HEK293 (cell line): Measurements from ENCODE around the gene KCTD19.

ENCODE experiments used
- CTCF ChIA-PET: fragments of 350-600 bp; formaldehyde crosslinking; extraction: SDS; loops from one replicate; lab custom pipeline; 2021; ENCODE audit warnings: antibody characterized with exemption; lab: Yijun Ruan, JAX
- POLR2A ChIA-PET: fragments of 300-600 bp; formaldehyde crosslinking; extraction: SDS; loops from one replicate; lab custom pipeline; 2020; ENCODE audit warnings: antibody characterized with exemption, inconsistent platforms; lab: Yijun Ruan, JAX
- H3K27ac ChIP-seq: fragments of 200-500 bp; sonication (Bioruptor generic); 2 replicates; pipeline ENCODE4 v1.5.1; 2014; ENCODE audit warnings: low read depth, low read length, control low read depth, inconsistent platforms; ENCODE audit errors: extremely low read depth
- H3K36me3 ChIP-seq, 2 experiments: fragments of 200-500 bp in 1 of 2; sonication (Bioruptor generic) in 1 of 2; 1 replicate in 1 of 2; 2 replicates in 1 of 2; pipeline ENCODE4 v1.5.1; 2014 to 2017; ENCODE audit warnings: inconsistent platforms in 2 of 2, low read length in 2 of 2; ENCODE audit not compliant: control insufficient read depth in 2 of 2, insufficient read depth in 1 of 2
- H3K4me1 ChIP-seq: fragments of 200-500 bp; sonication (Bioruptor generic); 2 replicates; pipeline ENCODE4 v1.5.1; 2014; ENCODE audit warnings: mild to moderate bottlenecking, low read length, inconsistent platforms; ENCODE audit not compliant: control insufficient read depth, insufficient read depth
- H3K4me3 ChIP-seq: 2 replicates; pipeline ENCODE4 v1.5.1; 2011; ENCODE audit warnings: low read depth, mild to moderate bottlenecking, control low read depth, low read length, moderate library complexity
- H3K9me3 ChIP-seq: fragments of 200-500 bp; sonication (Bioruptor generic); 2 replicates; pipeline ENCODE4 v1.5.1; 2014; ENCODE audit warnings: low read depth, low read length, inconsistent platforms; ENCODE audit not compliant: control insufficient read depth, insufficient read depth
- BCL11A ChIP-seq: fragments of 450-650 bp; formaldehyde crosslinking; IDR thresholded peaks from 2 replicates; pipeline ENCODE4 v1.5.1; 2016; ENCODE audit warnings: low read depth, missing biosample characterization, missing genetic modification characterization
- BCL11B ChIP-seq: fragments of 450-650 bp; formaldehyde crosslinking; IDR thresholded peaks from 2 replicates; pipeline ENCODE4 v1.5.1; 2016; ENCODE audit warnings: low read depth, missing biosample characterization, missing genetic modification characterization
- ELK4 ChIP-seq: IDR thresholded peaks from 2 replicates; pipeline ENCODE4 v1.6.1; 2011; ENCODE audit warnings: mild to moderate bottlenecking, low read depth, low read length, borderline replicate concordance
- GFI1B ChIP-seq: fragments of 450-650 bp; formaldehyde crosslinking; IDR thresholded peaks from 2 replicates; pipeline ENCODE4 v1.5.1; 2016; ENCODE audit warnings: missing biosample characterization, missing genetic modification characterization
- KLF1 ChIP-seq: fragments of 450-650 bp; formaldehyde crosslinking; IDR thresholded peaks from 2 replicates; pipeline ENCODE4 v1.5.1; 2016; ENCODE audit warnings: missing biosample characterization, missing genetic modification characterization
- KLF8 ChIP-seq: fragments of 450-650 bp; formaldehyde crosslinking; IDR thresholded peaks from 2 replicates; pipeline ENCODE4 v1.5.1; 2016; ENCODE audit warnings: missing biosample characterization, missing genetic modification characterization
- MEIS1 ChIP-seq: sonication (generic); formaldehyde crosslinking; IDR thresholded peaks from 2 replicates; pipeline ENCODE4 v1.8.1; 2022; ENCODE audit warnings: missing genetic modification reagents, mild to moderate bottlenecking, borderline replicate concordance
- PRDM10 ChIP-seq: fragments of 450-650 bp; formaldehyde crosslinking; IDR thresholded peaks from 2 replicates; pipeline ENCODE4 v1.5.1; 2016; ENCODE audit warnings: missing biosample characterization, missing genetic modification characterization
- SP3 ChIP-seq: fragments of 450-650 bp; formaldehyde crosslinking; IDR thresholded peaks from 2 replicates; pipeline ENCODE4 v1.5.1; 2016; ENCODE audit warnings: missing biosample characterization, missing genetic modification characterization
- WT1 ChIP-seq: fragments of 450-650 bp; formaldehyde crosslinking; IDR thresholded peaks from 2 replicates; pipeline ENCODE4 v1.5.1; 2016; ENCODE audit warnings: missing biosample characterization, missing genetic modification characterization
- YY2 ChIP-seq: fragments of 450-650 bp; formaldehyde crosslinking; IDR thresholded peaks from 2 replicates; pipeline ENCODE4 v1.5.1; 2016; ENCODE audit warnings: missing biosample characterization, missing genetic modification characterization
- ZBTB21 ChIP-seq: fragments of 450-650 bp; formaldehyde crosslinking; IDR thresholded peaks from 2 replicates; pipeline ENCODE4 v1.5.1; 2017; ENCODE audit warnings: missing biosample characterization, missing genetic modification characterization
- ZIC2 ChIP-seq: fragments of 450-650 bp; formaldehyde crosslinking; IDR thresholded peaks from 2 replicates; pipeline ENCODE4 v1.5.1; 2016; ENCODE audit warnings: missing biosample characterization, missing genetic modification characterization
- ZNF10 ChIP-seq: fragments of 450-650 bp; formaldehyde crosslinking; IDR thresholded peaks from 2 replicates; pipeline ENCODE4 v1.5.1; 2017; ENCODE audit warnings: missing biosample characterization, missing genetic modification characterization
- ZNF23 ChIP-seq: fragments of 450-650 bp; formaldehyde crosslinking; IDR thresholded peaks from 2 replicates; pipeline ENCODE4 v1.5.1; 2016; ENCODE audit warnings: missing biosample characterization, missing genetic modification characterization, borderline replicate concordance
- ZNF302 ChIP-seq: fragments of 450-650 bp; formaldehyde crosslinking; IDR thresholded peaks from 2 replicates; pipeline ENCODE4 v1.5.1; 2016; ENCODE audit warnings: missing biosample characterization, missing genetic modification characterization, low read depth
- ZNF324 ChIP-seq: fragments of 450-650 bp; formaldehyde crosslinking; IDR thresholded peaks from 2 replicates; pipeline ENCODE4 v1.5.1; 2016; ENCODE audit warnings: missing biosample characterization, missing genetic modification characterization
- ZNF48 ChIP-seq: fragments of 450-650 bp; formaldehyde crosslinking; IDR thresholded peaks from 2 replicates; pipeline ENCODE4 v1.5.1; 2016; ENCODE audit warnings: missing biosample characterization, missing genetic modification characterization
- ZNF548 ChIP-seq: fragments of 450-650 bp; formaldehyde crosslinking; IDR thresholded peaks from 2 replicates; pipeline ENCODE4 v1.5.1; 2016; ENCODE audit warnings: missing biosample characterization, missing genetic modification characterization
- ZNF596 ChIP-seq: fragments of 450-650 bp; IDR thresholded peaks from 2 replicates; pipeline ENCODE4 v1.5.0; 2018; ENCODE audit warnings: missing biosample characterization, mild to moderate bottlenecking, missing genetic modification characterization, moderate library complexity
- ZNF624 ChIP-seq: fragments of 450-650 bp; formaldehyde crosslinking; IDR thresholded peaks from 2 replicates; pipeline ENCODE4 v1.5.1; 2017; ENCODE audit warnings: missing biosample characterization, missing genetic modification characterization
- ZNF629 ChIP-seq: fragments of 450-650 bp; formaldehyde crosslinking; IDR thresholded peaks from 2 replicates; pipeline ENCODE4 v1.5.1; 2017; ENCODE audit warnings: missing biosample characterization, missing genetic modification characterization
- ZNF639 ChIP-seq: fragments of 450-650 bp; formaldehyde crosslinking; IDR thresholded peaks from 2 replicates; pipeline ENCODE4 v1.5.1; 2016; ENCODE audit warnings: missing biosample characterization, missing genetic modification characterization
- ZNF692 ChIP-seq: fragments of 450-650 bp; formaldehyde crosslinking; IDR thresholded peaks from 2 replicates; pipeline ENCODE4 v1.5.1; 2016; ENCODE audit warnings: missing biosample characterization, missing genetic modification characterization
- ZNF777 ChIP-seq: fragments of 450-650 bp; formaldehyde crosslinking; IDR thresholded peaks from 2 replicates; pipeline ENCODE4 v1.5.1; 2017; ENCODE audit warnings: missing biosample characterization, missing genetic modification characterization, borderline replicate concordance
- ZNF830 ChIP-seq: fragments of 450-650 bp; IDR thresholded peaks from 2 replicates; pipeline ENCODE4 v1.5.0; 2018; ENCODE audit warnings: missing biosample characterization, missing genetic modification characterization, low read depth, mild to moderate bottlenecking, moderate library complexity

KCTD19 gene

GRCh38 chr16:67246756-67247191 is 79.8 kb downstream of the KCTD19 start:
- no peaks in the 10 kb centered on the region for H3K9me3 ChIP-seq
- peaks cover 9% of the 10 kb centered on the region for H3K4me1 ChIP-seq
- H3K27ac ChIP-seq = peak overlapping the region; percentile 75; the same call in 1 of the 2 replicates
- peaks cover 0 to 7% of the 10 kb centered on the region in 2 experiments; a peak in 1 of 3 replicates for H3K36me3 ChIP-seq
- peak overlapping the region; percentile 69 for H3K4me3 ChIP-seq
- TF ChIP-seq ELK4 = no peak
- TF ChIP-seq ZNF777 = peak; percentile 71; the same call in 1 of the 2 replicates
- 0 out of 2 replicates have a peak, but pooled peaks have one; percentile 9 for TF ChIP-seq ZNF10 (tag by site-specific recombination)
- no peak for TF ChIP-seq MEIS1 (CRISPR knock-in tag)
- peak; percentile 92; the same call in 1 of the 2 replicates for TF ChIP-seq BCL11A (tag by site-specific recombination)
- TF ChIP-seq YY2 (tag by site-specific recombination) = peak; percentile 57; the same call in 1 of the 2 replicates
- ChIA-PET CTCF (interaction anchor here (0.6 to 2.3 kb wide), 10 partner anchors 12 to 216 kb away, joined by 3 to 7 read pairs (median 4); partner anchors contain the start of genes KCTD19, LRRC36, TMEM208 and TPPP3), POLR2A (interaction anchor here (0.6 to 7.4 kb wide), 11 partner anchors 10 to 286 kb away, joined by 3 to 109 read pairs (median 4); partner anchors contain the start of genes ATP6V0D1, EXOC3L1, LRRC36 and TMEM208)

GRCh38 chr16:67246081-67246755 is 80.3 kb downstream of the KCTD19 start:
- H3K36me3 ChIP-seq = peaks cover 0 to 7% of the 10 kb centered on the region in 2 experiments; a peak in 1 of 3 replicates
- ChIA-PET POLR2A (interaction anchor here (0.6 to 7.4 kb wide), 10 partner anchors 9 to 286 kb away, joined by 3 to 109 read pairs (median 4); partner anchors contain the start of genes ATP6V0D1 and TMEM208), CTCF (interaction anchor here (0.6 to 2.3 kb wide), 14 partner anchors 9 to 522 kb away, joined by 3 to 6 read pairs (median 4); partner anchors contain the start of genes KCTD19, LRRC36, TMEM208 and TPPP3)
- H3K27ac ChIP-seq = peak overlapping the region; percentile 75
- H3K4me1 ChIP-seq = peaks cover 9% of the 10 kb centered on the region
- H3K9me3 ChIP-seq = no peaks in the 10 kb centered on the region
- H3K4me3 ChIP-seq = peak overlapping the region; percentile 69
- TF ChIP-seq GFI1B (tag by site-specific recombination) = no peak
- no peak for TF ChIP-seq ZNF596
- peak; percentile 65; the same call in 1 of the 2 replicates for TF ChIP-seq KLF1
- TF ChIP-seq ZNF624 (tag by site-specific recombination) = no peak
- no peak for TF ChIP-seq ZBTB21 (tag by site-specific recombination)
- no peak for TF ChIP-seq ZNF302 (tag by site-specific recombination)
- no peak for TF ChIP-seq ZNF830 (tag by site-specific recombination)
- no peak for TF ChIP-seq ZNF23 (tag by site-specific recombination)
- 0 out of 2 replicates have a peak, but pooled peaks have one; percentile 26 for TF ChIP-seq ZNF639 (tag by site-specific recombination)
- peak; percentile 81 for TF ChIP-seq WT1 (tag by site-specific recombination)
- no peak for TF ChIP-seq ZNF48 (tag by site-specific recombination)
- peak; percentile 74 for TF ChIP-seq ZIC2
- no peak for TF ChIP-seq ZNF548 (tag by site-specific recombination)
- TF ChIP-seq ZNF324 (tag by site-specific recombination) = no peak; the same call in 1 of the 2 replicates
- peak; percentile 65; the same call in 1 of the 2 replicates for TF ChIP-seq ZNF692 (tag by site-specific recombination)
- TF ChIP-seq PRDM10 (tag by site-specific recombination) = peak; percentile 76
- peak; percentile 68 for TF ChIP-seq KLF8
- TF ChIP-seq ZNF629 (tag by site-specific recombination) = peak; percentile 35; the same call in 1 of the 2 replicates
- TF ChIP-seq SP3 (tag by site-specific recombination) = peak; percentile 82
- no peak for TF ChIP-seq BCL11B
